SK-N-SH (cell line): Measurements from ENCODE around the gene SOD1. TPM values are rescaled to one million over a fixed set of nuclear protein-coding genes. Genes with fewer than 3 reads are reported as not detected.

Experiments used
- CTCF ChIA-PET: fragments of 300-600, 350-600 bp; formaldehyde crosslinking; extraction: SDS; loops from one replicate; lab custom pipeline; 2021; lab: Yijun Ruan, JAX
- POLR2A ChIA-PET: fragments of 350-600 bp; sonication (Branson Sonifier 250); formaldehyde crosslinking; extraction: SDS; loops from one replicate; lab custom pipeline; 2020; ENCODE audit warnings: antibody characterized with exemption, inconsistent platforms; lab: Yijun Ruan, JAX
- DNase-seq: peaks from one replicate; pipeline ENCODE4 v3.0.0; 2012
- H2AFZ ChIP-seq: fragments of 200-600 bp; sonication (generic); 2 replicates; pipeline ENCODE4 v1.8.1; 2016; ENCODE audit warnings: antibody characterized with exemption, mild to moderate bottlenecking, low read depth
- H3F3A ChIP-seq: fragments of 200-600 bp; sonication (generic); replicated peaks from 2 replicates; pipeline ENCODE3; 2016; ENCODE audit warnings: antibody characterized with exemption, mild to moderate bottlenecking; ENCODE audit not compliant: insufficient read depth
- H3K27ac ChIP-seq, 2 experiments: fragments of 200-500 bp in 1 of 2; fragments of 200-600 bp in 1 of 2; sonication (Bioruptor generic) in 1 of 2; sonication (generic), shearing (Covaris generic) in 1 of 2; 2 replicates each; pipeline versions ENCODE4 v1.5.1 to v1.6.1; 2014 to 2016; ENCODE audit warnings: low read depth in 2 of 2, inconsistent platforms in 1 of 2, low read length in 1 of 2, mild to moderate bottlenecking in 1 of 2, mixed read lengths in 1 of 2
- H3K27me3 ChIP-seq: fragments of 200-600 bp; sonication (generic), shearing (Covaris generic); 2 replicates; pipeline ENCODE4 v1.6.1; 2016; ENCODE audit warnings: mixed run types; ENCODE audit not compliant: insufficient read depth
- H3K36me3 ChIP-seq, 2 experiments: fragments of 200-500 bp in 1 of 2; fragments of 200-600 bp in 1 of 2; sonication (Bioruptor generic) in 1 of 2; sonication (generic) in 1 of 2; replicated peaks in 1 of 2; 2 replicates each; pipeline versions ENCODE3 to v1.5.1; 2014 to 2016; ENCODE audit warnings: low read length in 1 of 2, mild to moderate bottlenecking in 1 of 2; ENCODE audit not compliant: insufficient read depth in 2 of 2, control insufficient read depth in 1 of 2
- H3K4me1 ChIP-seq, 2 experiments: fragments of 200-500 bp in 1 of 2; fragments of 200-600 bp in 1 of 2; sonication (Bioruptor generic) in 1 of 2; sonication (generic), shearing (Covaris generic) in 1 of 2; 2 replicates each; pipeline versions ENCODE4 v1.5.1 to v1.6.1; 2014 to 2016; ENCODE audit warnings: low read depth in 1 of 2, low read length in 1 of 2, mixed run types in 1 of 2; ENCODE audit not compliant: insufficient read depth in 2 of 2, control insufficient read depth in 1 of 2
- H3K4me2 ChIP-seq: fragments of 200-600 bp; sonication (generic), shearing (Covaris generic); 2 replicates; pipeline ENCODE4 v1.6.1; 2017; ENCODE audit warnings: mixed run types
- H3K4me3 ChIP-seq, 2 experiments: fragments of 200-500 bp in 1 of 2; fragments of 200-600 bp in 1 of 2; sonication (Bioruptor generic) in 1 of 2; sonication (generic), shearing (Covaris generic) in 1 of 2; 2 replicates each; pipeline versions ENCODE4 v1.5.1 to v1.8.1; 2014 to 2016; ENCODE audit warnings: low read depth in 2 of 2, inconsistent platforms in 1 of 2, low read length in 1 of 2, mild to moderate bottlenecking in 1 of 2, mixed read lengths in 1 of 2, moderate library complexity in 1 of 2
- H3K79me2 ChIP-seq: fragments of 200-600 bp; sonication (generic); 2 replicates; pipeline ENCODE4 v1.8.1; 2017; ENCODE audit warnings: mild to moderate bottlenecking; ENCODE audit not compliant: insufficient read depth
- H3K9ac ChIP-seq: fragments of 200-600 bp; sonication (generic); 2 replicates; pipeline ENCODE4 v1.6.1; 2017; ENCODE audit warnings: mixed run types
- H3K9me2 ChIP-seq: fragments of 200-600 bp; sonication (generic); 2 replicates; pipeline ENCODE4 v1.6.1; 2017; ENCODE audit warnings: mixed run types
- H3K9me3 ChIP-seq: fragments of 200-600 bp; sonication (generic); 2 replicates; pipeline ENCODE4 v1.6.1; 2017; ENCODE audit warnings: mixed run types, mild to moderate bottlenecking, moderate library complexity
- H4K20me1 ChIP-seq: fragments of 200-600 bp; sonication (generic); 2 replicates; pipeline ENCODE4 v1.6.1; 2017; ENCODE audit warnings: mild to moderate bottlenecking, mixed run types; ENCODE audit not compliant: insufficient read depth
- CTCF ChIP-seq: fragments of 200-600 bp; sonication (generic); IDR thresholded peaks from 2 replicates; pipeline ENCODE4 v1.6.1; 2017; ENCODE audit warnings: antibody characterized with exemption, mild to moderate bottlenecking, moderate library complexity
- EP300 ChIP-seq, 2 experiments: IDR thresholded peaks; 2 replicates each; pipeline versions ENCODE4 v1.4.0 to v1.6.1; 2012; ENCODE audit warnings: borderline replicate concordance in 1 of 2, low read depth in 1 of 2, low read length in 1 of 2
- FOSL2 ChIP-seq: IDR thresholded peaks from 2 replicates; pipeline ENCODE4 v1.4.0; 2012; ENCODE audit warnings: low read depth, mild to moderate bottlenecking, moderate library complexity, borderline replicate concordance
- FOXJ3 ChIP-seq: sonication (generic); formaldehyde crosslinking; IDR thresholded peaks from 2 replicates; pipeline ENCODE4 v1.5.1; 2020; ENCODE audit warnings: mild to moderate bottlenecking, missing genetic modification reagents
- JUND ChIP-seq: IDR thresholded peaks from 2 replicates; pipeline ENCODE4 v1.4.0; 2012
- MAX ChIP-seq: IDR thresholded peaks from 2 replicates; pipeline ENCODE4 v1.4.0; 2012; ENCODE audit warnings: low read depth
- MEF2A ChIP-seq: IDR thresholded peaks from 2 replicates; pipeline ENCODE4 v1.4.0; 2012; ENCODE audit warnings: low read depth, borderline replicate concordance
- MXI1 ChIP-seq: IDR thresholded peaks from 2 replicates; pipeline ENCODE4 v1.6.1; 2012; ENCODE audit warnings: mild to moderate bottlenecking, low read depth, low read length, improper control_type of control experiment
- NFIC ChIP-seq: IDR thresholded peaks from 2 replicates; pipeline ENCODE4 v1.4.0; 2012; ENCODE audit warnings: borderline replicate concordance
- PBX3 ChIP-seq: IDR thresholded peaks from 2 replicates; pipeline ENCODE4; 2012
- RXRA ChIP-seq: IDR thresholded peaks from 2 replicates; pipeline ENCODE4 v1.4.0; 2012; ENCODE audit warnings: low read depth, mild to moderate bottlenecking, borderline replicate concordance
- SIN3A ChIP-seq: IDR thresholded peaks from 2 replicates; pipeline ENCODE4 v1.6.1; 2012; ENCODE audit warnings: low read depth, mild to moderate bottlenecking, low read length, moderate library complexity, borderline replicate concordance
- SMC3 ChIP-seq: IDR thresholded peaks from 2 replicates; pipeline ENCODE4 v1.6.1; 2012; ENCODE audit warnings: low read depth, low read length, improper control_type of control experiment
- TCF12 ChIP-seq: IDR thresholded peaks from 2 replicates; pipeline ENCODE4 v1.4.0; 2012
- USF1 ChIP-seq: IDR thresholded peaks from 2 replicates; pipeline ENCODE4 v1.4.0; 2012; ENCODE audit warnings: low read depth, borderline replicate concordance
- WGBS: methylation state at CpG from one replicate; pipeline ENCODE4 v1.1.6; 2017; ENCODE audit warnings: low lambda C conversion rate; 5-methylcytosine and 5-hydroxymethylcytosine counted together
- polyA plus RNA-seq, 3 experiments: library from polyadenylated mRNA; depleted of rRNA; stranded (reverse); fragments of >200 nt; gene quantifications; 2 replicates each; pipeline ENCODE4 v1.2.3, GENCODE V29; 2012

The SOD1 gene
- polyA plus RNA-seq, 1 of the 3 experiments (the other 2 are of a cell fraction) = 572 TPM

GRCh38 chr21:31618696-31619430 lies 40.6 kb upstream of the SOD1 start:
- H3F3A ChIP-seq = no peaks in the 10 kb centered on the region
- H3K27me3 ChIP-seq = no peaks in the 10 kb centered on the region
- H3K9me2 ChIP-seq = no peaks in the 10 kb centered on the region
- H2AFZ ChIP-seq = no peak overlapping the region
- H3K79me2 ChIP-seq = no peaks in the 10 kb centered on the region
- no peaks in the 10 kb centered on the region for H4K20me1 ChIP-seq
- H3K27ac ChIP-seq = no peak overlapping the region
- WGBS = 36% methylated on average over 2 of the region's 2 CpGs
- TF ChIP-seq SMC3 = no peak
- TF ChIP-seq NFIC = no peak
- no peak for TF ChIP-seq RXRA
- no peak for TF ChIP-seq FOXJ3 (CRISPR knock-in tag)
- TF ChIP-seq PBX3 = no peak
- TF ChIP-seq MAX = no peak
- TF ChIP-seq FOSL2 = no peak
- no peak for TF ChIP-seq TCF12
- TF ChIP-seq SIN3A = no peak
- no peak for TF ChIP-seq MXI1
- no peak for TF ChIP-seq JUND
- TF ChIP-seq MEF2A = no peak
- H3K4me3 ChIP-seq = no peak overlapping the region
- no peaks in the 10 kb centered on the region for H3K9me3 ChIP-seq
- H3K36me3 ChIP-seq = no peaks in the 10 kb centered on the region
- DNase-seq = no peak
- ChIA-PET POLR2A (no interaction called here), CTCF (no interaction called here)
- no peaks in the 10 kb centered on the region for H3K4me1 ChIP-seq
- H3K9ac ChIP-seq = no peak overlapping the region
- no peak overlapping the region for H3K4me2 ChIP-seq

- H3K36me3 ChIP-seq = no peaks in the 10 kb centered on the region
- no peak overlapping the region for H3K4me3 ChIP-seq
- H3K27me3 ChIP-seq = no peaks in the 10 kb centered on the region
- TF ChIP-seq MXI1 = no peak
- H2AFZ ChIP-seq = no peak overlapping the region
- DNase-seq = no peak
- H3K79me2 ChIP-seq = no peaks in the 10 kb centered on the region
- no peaks in the 10 kb centered on the region for H4K20me1 ChIP-seq
- H3F3A ChIP-seq = no peaks in the 10 kb centered on the region
- WGBS = 84% methylated on average over 3 of the region's 3 CpGs
- H3K27ac ChIP-seq = no peak overlapping the region
- CTCF ChIA-PET = no interaction called here
- H3K9me2 ChIP-seq = no peaks in the 10 kb centered on the region
- H3K9ac ChIP-seq = no peak overlapping the region
- H3K4me2 ChIP-seq = no peak overlapping the region
- no peaks in the 10 kb centered on the region for H3K4me1 ChIP-seq
- POLR2A ChIA-PET = no interaction called here
- no peaks in the 10 kb centered on the region for H3K9me3 ChIP-seq
These were observed 37.1 kb upstream of the SOD1 start for GRCh38 chr21:31622397-31622796.

- H3K27me3 ChIP-seq = no peaks in the 10 kb centered on the region
- no peak for DNase-seq
- H3K4me3 ChIP-seq = no peak overlapping the region
- WGBS = 84% methylated on average over 6 of the region's 6 CpGs
- no peaks in the 10 kb centered on the region for H3K79me2 ChIP-seq
- no peak overlapping the region for H3K27ac ChIP-seq
- H3K9ac ChIP-seq = no peak overlapping the region
- POLR2A ChIA-PET = no interaction called here
- no peaks in the 10 kb centered on the region for H3K4me1 ChIP-seq
- no peak overlapping the region for H3K4me2 ChIP-seq
- no peaks in the 10 kb centered on the region for H3F3A ChIP-seq
- H2AFZ ChIP-seq = no peak overlapping the region
- no peaks in the 10 kb centered on the region for H3K36me3 ChIP-seq
- no peaks in the 10 kb centered on the region for H3K9me2 ChIP-seq
- CTCF ChIA-PET = interaction anchor here (1.0 to 1.5 kb wide), 3 partner anchors 10 to 65 kb away, joined by 3 to 5 read pairs (median 3); no protein-coding TSS in a partner anchor
- no peaks in the 10 kb centered on the region for H3K9me3 ChIP-seq
- TF ChIP-seq EP300 (IDR thresholded peaks at IDR 0.05; ENCODE audit: borderline replicate concordance in 1 of 2, low read depth in 1 of 2, low read length in 1 of 2) (no peak), CTCF (peak; percentile 34), USF1 (no peak), MXI1 (no peak)
- H4K20me1 ChIP-seq = no peaks in the 10 kb centered on the region
These were observed 35.8 kb upstream of the SOD1 start for GRCh38 chr21:31623664-31624063.
